NCI-H2081 treated with DMSO at 0.1 percent for 48 hours (cell line): ENCODE results near the gene PPIF.

Experiments used
- DNase-seq: peaks from one replicate; lab custom pipeline; 2025; lab: John Stamatoyannopoulos, UW

Gene PPIF

GRCh38 chr10:79349072-79349491, 1.8 kb downstream of the PPIF start:
- DNase-seq, result no peak

GRCh38 chr10:79349766-79350406, 2.6 kb downstream of the PPIF start:
- DNase-seq, result no peak

- no peak for DNase-seq
Observed at GRCh38 chr10:79350407-79351154, 3.3 kb downstream of the PPIF start.

- DNase-seq, result no peak
Observed at GRCh38 chr10:79351332-79351731, 4.1 kb downstream of the PPIF start.

GRCh38 chr10:79352035-79352877, 5.0 kb downstream of the PPIF start:
- DNase-seq, result no peak

GRCh38 chr10:79353000-79353406, 5.7 kb downstream of the PPIF start:
- DNase-seq, result no peak

GRCh38 chr10:79353726-79354125, 6.5 kb downstream of the PPIF start:
- no peak for DNase-seq

GRCh38 chr10:79354141-79354540, 6.9 kb downstream of the PPIF start:
- no peak for DNase-seq

- DNase-seq, result no peak
Observed at GRCh38 chr10:79354615-79355014, 7.3 kb downstream of the PPIF start.

GRCh38 chr10:79355420-79356017, 8.2 kb downstream of the PPIF start:
- DNase-seq, result no peak

GRCh38 chr10:79356104-79356503, 8.8 kb downstream of the PPIF start:
- DNase-seq, result no peak

GRCh38 chr10:79357180-79357579, 9.9 kb downstream of the PPIF start:
- no peak for DNase-seq

- no peak for DNase-seq
Observed at GRCh38 chr10:79358811-79359210, 11.5 kb downstream of the PPIF start.

- DNase-seq, result no peak
Observed at GRCh38 chr10:79359816-79360498, 12.7 kb downstream of the PPIF start.

GRCh38 chr10:79360499-79361342, 13.5 kb downstream of the PPIF start:
- no peak for DNase-seq

GRCh38 chr10:79361726-79362397, 14.6 kb downstream of the PPIF start:
- no peak for DNase-seq

GRCh38 chr10:79367426-79368189, 20.3 kb downstream of the PPIF start:
- no peak for DNase-seq

- no peak for DNase-seq
Observed at GRCh38 chr10:79372871-79373270, 25.6 kb downstream of the PPIF start.
